ENCODE data around the gene TRIO.

Gene TRIO

GRCh38 chr5:14201325-14202045 lies 58.3 kb downstream of the TRIO start:
- DNase-seq (ENCODE audit: low read depth, low spot score) = no peak
- H3K27ac ChIP-seq = no peak overlapping the region

- peak overlapping the region; percentile 95 for H3K27ac ChIP-seq
- DNase-seq (ENCODE audit: low read depth, low spot score) = no peak
Observed at GRCh38 chr5:14202462-14202861, 59.3 kb downstream of the TRIO start.

- H3K27ac ChIP-seq = peak overlapping the region; percentile 95
- DNase-seq (ENCODE audit: low read depth, low spot score) = no peak
Observed at GRCh38 chr5:14204011-14204670, 61.0 kb downstream of the TRIO start.

- peak; percentile 29 for DNase-seq (ENCODE audit: low read depth, low spot score)
- H3K27ac ChIP-seq = peak overlapping the region; percentile 95
Observed at GRCh38 chr5:14204785-14205321, 61.7 kb downstream of the TRIO start.

GRCh38 chr5:14206028-14206725 lies 63.0 kb downstream of the TRIO start:
- H3K27ac ChIP-seq = peak overlapping the region; percentile 95
- no peak for DNase-seq (ENCODE audit: low read depth, low spot score)

GRCh38 chr5:14207428-14207827 lies 64.3 kb downstream of the TRIO start:
- peak overlapping the region; percentile 95 for H3K27ac ChIP-seq
- DNase-seq (ENCODE audit: low read depth, low spot score) = peak; percentile 45

GRCh38 chr5:14208071-14209021 lies 65.2 kb downstream of the TRIO start:
- H3K27ac ChIP-seq = peak overlapping the region; percentile 95
- DNase-seq (ENCODE audit: low read depth, low spot score) = peak; percentile 90

- no peak for DNase-seq (ENCODE audit: low read depth, low spot score)
- peak overlapping the region; percentile 95 for H3K27ac ChIP-seq
Observed at GRCh38 chr5:14209222-14209822, 66.2 kb downstream of the TRIO start.

- DNase-seq (ENCODE audit: low read depth, low spot score) = no peak
- H3K27ac ChIP-seq = peak overlapping the region; percentile 95
Observed at GRCh38 chr5:14209836-14210235, 66.7 kb downstream of the TRIO start.

- DNase-seq (ENCODE audit: low read depth, low spot score) = no peak
- no peak overlapping the region for H3K27ac ChIP-seq
Observed at GRCh38 chr5:14210729-14211128, 67.6 kb downstream of the TRIO start.

GRCh38 chr5:14211818-14212803 lies 69.0 kb downstream of the TRIO start:
- DNase-seq (ENCODE audit: low read depth, low spot score) = no peak
- H3K27ac ChIP-seq = peak overlapping the region; percentile 33

GRCh38 chr5:14212838-14213237 lies 69.7 kb downstream of the TRIO start:
- H3K27ac ChIP-seq = peak overlapping the region; percentile 33
- DNase-seq (ENCODE audit: low read depth, low spot score) = no peak

GRCh38 chr5:14213253-14213652 lies 70.1 kb downstream of the TRIO start:
- peak overlapping the region; percentile 33 for H3K27ac ChIP-seq
- DNase-seq (ENCODE audit: low read depth, low spot score) = no peak

GRCh38 chr5:14213813-14214585 lies 70.9 kb downstream of the TRIO start:
- no peak for DNase-seq (ENCODE audit: low read depth, low spot score)
- no peak overlapping the region for H3K27ac ChIP-seq

- DNase-seq (ENCODE audit: low read depth, low spot score) = no peak
- H3K27ac ChIP-seq = no peak overlapping the region
Observed at GRCh38 chr5:14215901-14216300, 72.8 kb downstream of the TRIO start.

- no peak for DNase-seq (ENCODE audit: low read depth, low spot score)
- no peak overlapping the region for H3K27ac ChIP-seq
Observed at GRCh38 chr5:14216372-14216771, 73.2 kb downstream of the TRIO start.

- DNase-seq (ENCODE audit: low read depth, low spot score) = no peak
- no peak overlapping the region for H3K27ac ChIP-seq
Observed at GRCh38 chr5:14216902-14217301, 73.8 kb downstream of the TRIO start.

- DNase-seq (ENCODE audit: low read depth, low spot score) = no peak
- no peak overlapping the region for H3K27ac ChIP-seq
Observed at GRCh38 chr5:14217587-14217986, 74.4 kb downstream of the TRIO start.
